CD14-positive monocyte (primary cell): Measurements from ENCODE around the gene FMO3. TPM values are rescaled to one million over a fixed set of nuclear protein-coding genes. Genes with fewer than 3 reads are reported as not detected.

Experiments used
- DNase-seq, 3 donors: peaks; one replicate each; pipeline ENCODE4 v3.0.0-alpha.2; 2011 to 2022
- H2AFZ ChIP-seq: 2 replicates; pipeline ENCODE4 v1.6.0; 2012; ENCODE audit warnings: mild to moderate bottlenecking, low read depth, low read length, inconsistent platforms; ENCODE audit not compliant: insufficient read depth, poor library complexity, severe bottlenecking
- H3K27ac ChIP-seq, 2 donors: 1 replicate in 1 of 2; 2 replicates in 1 of 2; pipeline ENCODE4 v1.5.1; 2012 to 2013; ENCODE audit warnings: low read length in 2 of 2, control low read depth in 1 of 2, inconsistent platforms in 1 of 2, low read depth in 1 of 2, mild to moderate bottlenecking in 1 of 2
- H3K27me3 ChIP-seq, 2 donors: one replicate each; pipeline versions ENCODE4 v1.6.0 to v1.6.1; 2011 to 2013; ENCODE audit warnings: low read length in 2 of 2; ENCODE audit not compliant: control insufficient read depth in 2 of 2, insufficient read depth in 2 of 2
- H3K36me3 ChIP-seq, 2 donors: replicated peaks in 1 of 2; 1 replicate in 1 of 2; 2 replicates in 1 of 2; pipeline versions ENCODE4 v1.5.1 to v1.6.1; 2012 to 2013; ENCODE audit warnings: low read length in 2 of 2, control low read depth in 1 of 2, inconsistent platforms in 1 of 2, mild to moderate bottlenecking in 1 of 2; ENCODE audit not compliant: insufficient read depth in 2 of 2, control insufficient read depth in 1 of 2
- H3K4me1 ChIP-seq, 2 donors: 1 replicate in 1 of 2; 2 replicates in 1 of 2; pipeline versions ENCODE4 v1.5.1 to v1.6.1; 2012 to 2013; ENCODE audit warnings: low read length in 2 of 2, control low read depth in 1 of 2, inconsistent platforms in 1 of 2, mild to moderate bottlenecking in 1 of 2, moderate library complexity in 1 of 2; ENCODE audit not compliant: insufficient read depth in 2 of 2, control insufficient read depth in 1 of 2
- H3K4me2 ChIP-seq: replicated peaks from 2 replicates; pipeline ENCODE3; 2012; ENCODE audit warnings: low read length, moderate library complexity, mild to moderate bottlenecking; ENCODE audit not compliant: poor library complexity, severe bottlenecking; ENCODE audit errors: extremely low read depth
- H3K4me3 ChIP-seq, 3 experiments: fragments of 200-600 bp in 1 of 3; sonication (generic) in 1 of 3; replicated peaks in 1 of 3; 1 replicate in 2 of 3; 2 replicates in 1 of 3; pipeline ENCODE4 v1.5.1; 2011 to 2013; ENCODE audit warnings: low read length in 3 of 3, mild to moderate bottlenecking in 3 of 3, control low read depth in 2 of 3, low read depth in 2 of 3, inconsistent platforms in 1 of 3, moderate library complexity in 1 of 3
- H3K79me2 ChIP-seq: 2 replicates; pipeline ENCODE4 v1.6.0; 2012; ENCODE audit warnings: mild to moderate bottlenecking, control low read depth, inconsistent platforms, low read length, moderate library complexity; ENCODE audit not compliant: insufficient read depth
- H3K9ac ChIP-seq: 2 replicates; pipeline ENCODE4 v1.6.0; 2017; ENCODE audit warnings: low read length, mild to moderate bottlenecking; ENCODE audit not compliant: insufficient read depth, poor library complexity, severe bottlenecking
- H3K9me3 ChIP-seq, 2 donors: replicated peaks in 1 of 2; 1 replicate in 1 of 2; 2 replicates in 1 of 2; pipeline versions ENCODE4 v1.5.1 to v1.6.1; 2012 to 2013; ENCODE audit warnings: low read length in 2 of 2, control low read depth in 1 of 2; ENCODE audit not compliant: control insufficient read depth in 1 of 2, insufficient read depth in 1 of 2
- H4K20me1 ChIP-seq: 2 replicates; pipeline ENCODE4 v1.6.0; 2012; ENCODE audit warnings: mild to moderate bottlenecking, low read length, control low read depth, moderate library complexity; ENCODE audit not compliant: insufficient read depth
- H3K27ac Mint-ChIP-seq, 7 donors: one replicate each; pipeline ENCODE4 v1.8.0; 2020; ENCODE audit warnings: mild to moderate bottlenecking in 7 of 7, mixed read lengths in 7 of 7, moderate library complexity in 6 of 7, inconsistent platforms in 2 of 7
- H3K27me3 Mint-ChIP-seq, 3 donors: one replicate each; pipeline ENCODE4 v1.8.0; 2021 to 2022; ENCODE audit warnings: low read depth in 3 of 3, mild to moderate bottlenecking in 3 of 3, mixed read lengths in 3 of 3, moderate library complexity in 3 of 3, inconsistent platforms in 1 of 3
- H3K36me3 Mint-ChIP-seq, 2 donors: one replicate each; pipeline ENCODE4 v1.8.0; 2020; ENCODE audit warnings: mixed read lengths in 2 of 2, inconsistent platforms in 1 of 2, mild to moderate bottlenecking in 1 of 2
- H3K4me1 Mint-ChIP-seq: one replicate; pipeline ENCODE4 v1.8.0; 2020; ENCODE audit warnings: mild to moderate bottlenecking, mixed read lengths
- H3K4me3 Mint-ChIP-seq, 2 donors: one replicate each; pipeline ENCODE4 v1.8.0; 2020; ENCODE audit warnings: mild to moderate bottlenecking in 2 of 2, mixed read lengths in 2 of 2, moderate library complexity in 1 of 2
- H3K9me3 Mint-ChIP-seq, 7 donors: one replicate each; pipeline ENCODE4 v1.8.0; 2020 to 2022; ENCODE audit warnings: mixed read lengths in 7 of 7, mild to moderate bottlenecking in 6 of 7, moderate library complexity in 6 of 7, inconsistent platforms in 2 of 7
- WGBS: methylation state at CpG from one replicate; pipeline ENCODE4 v1.1.5; 2013; ENCODE audit warnings: missing lambda C conversion rate; ENCODE audit not compliant: insufficient coverage; 5-methylcytosine and 5-hydroxymethylcytosine counted together
- intact Hi-C, 2 donors: fragments of 100-400 bp; cut with micrococcal nuclease; formaldehyde crosslinking; loops; one replicate each; pipeline versions ENCODE4 v1.15.0 to v1.15.1; 2023
- polyA plus RNA-seq, 3 donors: library from polyadenylated mRNA; depleted of rRNA in 1 of 3; unstranded in 2 of 3; stranded (reverse) in 1 of 3; fragments of 300-500 nt in 2 of 3; fragments of >200 nt in 1 of 3; fragmentation: Illumina TruSeq in 2 of 3; gene quantifications; 1 replicate in 2 of 3; 2 replicates in 1 of 3; pipeline ENCODE4 v1.2.3, GENCODE V29; 2012 to 2021
- TF ChIP-seq, protein P1 (sequence below): fragments of 200-600 bp; IDR thresholded peaks from one replicate; pipeline ENCODE4 v1.8.0; 2022; ENCODE audit warnings: antibody characterized with exemption, mild to moderate bottlenecking

FMO3 gene
- polyA plus RNA-seq, 3 donors = not detected

GRCh38 chr1:171142416-171143385 lies 52.0 kb downstream of the FMO3 start:
- peaks cover 0 to 4% (median 2%) of the 10 kb centered on the region in 3 donors for H3K27me3 Mint-ChIP-seq
- DNase-seq = no peak
- Histone ChIP-seq H3K4me2 (no peak overlapping the region), H3K4me3 (no peak overlapping the region), H2AFZ (no peak overlapping the region), H4K20me1 (no peaks in the 10 kb centered on the region), H3K9me3 (no peaks in the 10 kb centered on the region), H3K79me2 (no peaks in the 10 kb centered on the region), H3K27ac (no peak overlapping the region), H3K9ac (no peak overlapping the region), H3K36me3 (no peaks in the 10 kb centered on the region), H3K27me3 (no peaks in the 10 kb centered on the region), H3K4me1 (no peaks in the 10 kb centered on the region)
- TF ChIP-seq, protein P1, sequence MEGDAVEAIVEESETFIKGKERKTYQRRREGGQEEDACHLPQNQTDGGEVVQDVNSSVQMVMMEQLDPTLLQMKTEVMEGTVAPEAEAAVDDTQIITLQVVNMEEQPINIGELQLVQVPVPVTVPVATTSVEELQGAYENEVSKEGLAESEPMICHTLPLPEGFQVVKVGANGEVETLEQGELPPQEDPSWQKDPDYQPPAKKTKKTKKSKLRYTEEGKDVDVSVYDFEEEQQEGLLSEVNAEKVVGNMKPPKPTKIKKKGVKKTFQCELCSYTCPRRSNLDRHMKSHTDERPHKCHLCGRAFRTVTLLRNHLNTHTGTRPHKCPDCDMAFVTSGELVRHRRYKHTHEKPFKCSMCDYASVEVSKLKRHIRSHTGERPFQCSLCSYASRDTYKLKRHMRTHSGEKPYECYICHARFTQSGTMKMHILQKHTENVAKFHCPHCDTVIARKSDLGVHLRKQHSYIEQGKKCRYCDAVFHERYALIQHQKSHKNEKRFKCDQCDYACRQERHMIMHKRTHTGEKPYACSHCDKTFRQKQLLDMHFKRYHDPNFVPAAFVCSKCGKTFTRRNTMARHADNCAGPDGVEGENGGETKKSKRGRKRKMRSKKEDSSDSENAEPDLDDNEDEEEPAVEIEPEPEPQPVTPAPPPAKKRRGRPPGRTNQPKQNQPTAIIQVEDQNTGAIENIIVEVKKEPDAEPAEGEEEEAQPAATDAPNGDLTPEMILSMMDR = no peak
- 100% methylated on average over 1 of the region's 8 CpGs for WGBS
- no peaks in the 10 kb centered on the region for H3K36me3 Mint-ChIP-seq
- H3K9me3 Mint-ChIP-seq = peaks cover 0 to 4% (median 0%) of the 10 kb centered on the region in 7 donors
- no peak overlapping the region for H3K4me3 Mint-ChIP-seq
- H3K27ac Mint-ChIP-seq = no peak overlapping the region
- intact Hi-C loops = no loop called here
- no peaks in the 10 kb centered on the region for H3K4me1 Mint-ChIP-seq

DNA sequence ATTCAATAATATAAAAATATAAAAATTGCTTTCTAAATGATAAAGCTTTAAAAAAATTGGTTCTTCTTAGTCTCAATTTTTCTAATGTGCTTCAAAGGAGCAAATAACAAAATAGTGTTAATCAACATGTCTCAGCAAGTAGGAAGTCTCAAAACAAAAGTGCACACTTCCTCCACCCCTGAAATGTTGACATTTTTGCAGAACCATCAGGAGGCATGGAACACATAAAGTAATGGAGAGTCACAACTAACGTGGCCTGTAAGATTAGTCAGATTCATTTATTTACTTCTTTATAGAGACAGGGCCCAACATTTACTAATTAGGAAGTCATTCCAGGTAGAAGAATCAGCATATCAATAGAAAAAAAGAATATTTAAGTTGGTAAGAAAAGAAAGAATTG lies 59.5 kb downstream of the FMO3 start:
- Mint-ChIP-seq H3K4me3 (no peak overlapping the region), H3K27me3 (peaks cover 0 to 4% (median 3%) of the 10 kb centered on the region in 3 donors), H3K36me3 (no peaks in the 10 kb centered on the region), H3K9me3 (peaks cover 0 to 6% (median 2%) of the 10 kb centered on the region in 7 donors), H3K27ac (no peak overlapping the region), H3K4me1 (no peaks in the 10 kb centered on the region)
- no peak for DNase-seq
- Histone ChIP-seq H4K20me1 (no peaks in the 10 kb centered on the region), H3K36me3 (no peaks in the 10 kb centered on the region), H3K9ac (no peak overlapping the region), H3K4me3 (no peak overlapping the region), H3K27me3 (no peaks in the 10 kb centered on the region), H3K27ac (no peak overlapping the region), H3K4me1 (no peaks in the 10 kb centered on the region), H3K79me2 (no peaks in the 10 kb centered on the region), H3K4me2 (no peak overlapping the region), H2AFZ (no peak overlapping the region), H3K9me3 (no peaks in the 10 kb centered on the region)
- TF ChIP-seq, protein P1 = no peak
- no CpG with 5 or more reads among the region's 1 CpG for WGBS
- intact Hi-C loops = no loop called here
